ENCODE measurements around the gene SPRY4.
"Not testable (repeated sequence)": the region's sequence is repeated elsewhere in the genome, so short reads cannot be mapped to it uniquely, and the experiment has no call there.

Gene SPRY4

GRCh38 chr5:142314109-142314508 is 10.7 kb downstream of the SPRY4 start:
- DNase-seq, result no peak

- no peak for DNase-seq
Measured at GRCh38 chr5:142313682-142314081, 11.1 kb downstream of the SPRY4 start.

DNA sequence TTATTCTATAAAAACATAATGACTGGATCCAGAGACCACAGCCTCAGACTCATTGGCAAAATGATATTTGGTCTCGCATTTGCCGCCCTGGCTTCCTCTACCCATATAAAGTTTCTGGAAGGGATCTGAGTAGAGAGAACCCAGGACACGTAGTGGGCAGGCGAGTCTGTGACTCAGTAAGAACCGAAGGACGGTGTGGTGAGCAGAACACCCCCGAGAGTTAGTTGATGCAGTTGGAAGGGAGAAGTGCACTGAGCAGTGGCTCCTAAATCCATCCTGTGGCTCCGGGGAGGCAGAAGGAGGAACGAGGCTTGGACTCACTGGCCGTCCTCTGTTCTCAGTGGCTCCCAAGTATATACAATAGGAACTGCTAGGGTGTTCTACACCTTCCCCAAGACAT is 11.5 kb downstream of the SPRY4 start:
- no peak for DNase-seq

DNA sequence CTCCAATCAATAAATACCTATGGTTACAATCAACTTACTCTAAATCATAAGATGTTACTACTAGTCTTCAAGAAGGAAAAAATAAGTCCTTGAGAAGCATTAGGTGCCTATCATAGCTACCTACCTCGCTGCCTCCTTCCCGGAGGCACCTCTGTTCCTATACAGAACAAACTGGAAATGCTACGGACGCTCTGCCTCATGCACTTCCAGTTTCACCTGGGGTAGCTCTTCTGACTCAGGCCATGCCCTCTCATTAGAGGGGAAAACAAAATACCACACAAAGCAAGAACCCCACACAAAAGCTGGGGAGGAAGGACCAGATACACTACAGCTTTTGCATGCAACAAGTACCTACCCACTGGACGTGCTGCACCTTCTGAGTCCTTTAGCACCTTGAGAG is 12.4 kb downstream of the SPRY4 start:
- no peak for DNase-seq

DNA sequence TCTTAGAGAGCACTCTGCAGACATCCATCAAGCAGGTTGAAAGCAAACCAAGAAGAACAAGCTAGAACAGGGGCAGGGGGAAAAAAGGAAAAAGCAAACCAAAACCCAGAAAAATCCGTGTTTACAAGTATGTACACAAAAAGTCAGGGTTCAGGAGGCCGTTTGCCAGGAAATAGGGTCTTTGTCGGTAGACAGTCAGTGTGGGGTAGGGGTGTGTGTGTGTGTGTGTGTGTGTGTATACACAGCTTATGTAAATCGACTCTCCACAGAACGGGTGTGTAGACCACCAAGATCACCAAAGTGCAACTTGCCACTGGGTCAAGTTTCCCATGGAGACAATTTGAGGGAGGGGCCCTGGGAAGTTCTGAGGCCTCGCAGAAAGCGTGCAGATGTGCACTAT is 13.1 kb downstream of the SPRY4 start:
- DNase-seq, result no peak

GRCh38 chr5:142310803-142311202 is 14.0 kb downstream of the SPRY4 start:
- DNase-seq, result no peak

DNA sequence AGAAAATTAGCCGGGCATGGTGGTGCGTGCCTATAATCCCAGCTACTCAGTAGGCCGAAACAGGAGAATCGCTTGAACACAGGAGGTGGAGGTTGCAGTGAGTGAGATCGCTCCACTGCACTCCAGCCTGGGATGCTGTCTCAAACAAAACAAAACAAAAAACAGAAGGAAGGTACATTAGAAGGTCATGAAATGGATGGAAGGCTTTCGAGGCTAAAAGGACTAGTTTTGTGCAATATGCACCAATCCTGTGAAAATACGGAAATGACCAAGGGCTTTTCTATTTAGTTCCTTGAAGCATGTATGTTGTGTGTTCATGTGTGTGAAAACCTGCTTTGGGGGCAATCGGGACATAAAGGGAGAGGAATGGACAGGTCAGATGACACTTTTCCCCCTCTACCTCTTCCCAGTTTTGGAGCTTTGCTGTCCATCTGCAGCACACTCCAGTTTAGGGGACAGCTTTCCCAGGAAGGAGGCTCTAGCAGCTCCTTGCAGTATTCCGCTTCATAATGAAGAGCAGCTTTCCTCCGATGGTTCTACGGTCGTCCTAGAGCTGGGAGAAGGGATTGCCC is 15.0 kb downstream of the SPRY4 start:
- no peak for DNase-seq

- no peak for DNase-seq
Measured at GRCh38 chr5:142308358-142308757, 16.5 kb downstream of the SPRY4 start.

GRCh38 chr5:142307146-142307890 is 17.5 kb downstream of the SPRY4 start:
- no peak for DNase-seq

DNA sequence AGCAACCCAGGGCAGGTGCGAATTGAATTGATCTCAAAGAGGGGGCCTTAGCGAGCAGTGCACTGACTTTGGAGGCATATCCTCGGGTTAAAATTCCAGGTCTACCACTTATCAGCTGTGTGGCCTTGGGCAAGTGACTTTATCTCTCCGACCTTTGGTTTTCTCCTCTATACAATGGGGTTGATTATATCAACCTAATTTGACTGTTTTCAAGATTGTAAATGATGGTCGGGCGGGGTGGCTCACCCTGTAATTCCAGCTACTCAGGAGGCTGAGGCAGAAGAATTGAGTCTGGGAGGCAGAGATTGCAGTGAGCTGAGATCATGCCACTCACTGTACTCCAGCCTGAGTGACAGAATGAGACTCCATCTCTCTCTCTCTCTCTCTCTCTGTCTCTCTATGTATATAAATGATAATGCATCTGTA is 18.7 kb downstream of the SPRY4 start:
- no peak for DNase-seq

DNA sequence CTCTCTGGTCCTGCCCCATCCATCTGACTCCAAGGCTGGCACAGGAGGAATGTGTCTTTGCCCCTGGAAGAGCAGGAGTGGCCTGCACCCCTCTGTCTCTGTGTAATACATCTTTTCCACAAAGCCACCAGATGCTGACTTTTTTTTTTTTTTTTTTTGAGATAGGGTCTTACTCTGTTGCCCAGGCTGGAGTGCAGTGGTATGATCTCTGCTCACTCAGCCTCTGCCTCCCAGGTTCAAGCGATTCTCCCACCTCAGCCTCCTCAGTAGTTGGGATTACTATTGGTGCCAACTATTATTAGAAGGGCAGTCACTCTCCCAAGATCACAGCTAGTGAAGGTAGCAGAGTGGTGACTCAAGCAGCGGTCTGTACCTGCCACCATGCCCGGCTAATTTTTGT is 19.6 kb downstream of the SPRY4 start:
- no peak for DNase-seq

- DNase-seq, result no peak
Measured at GRCh38 chr5:142304013-142304701, 20.7 kb downstream of the SPRY4 start.

GRCh38 chr5:142303565-142303964 is 21.3 kb downstream of the SPRY4 start:
- no peak for DNase-seq

- DNase-seq, result no peak
Measured at GRCh38 chr5:142301540-142301939, 23.3 kb downstream of the SPRY4 start.

DNA sequence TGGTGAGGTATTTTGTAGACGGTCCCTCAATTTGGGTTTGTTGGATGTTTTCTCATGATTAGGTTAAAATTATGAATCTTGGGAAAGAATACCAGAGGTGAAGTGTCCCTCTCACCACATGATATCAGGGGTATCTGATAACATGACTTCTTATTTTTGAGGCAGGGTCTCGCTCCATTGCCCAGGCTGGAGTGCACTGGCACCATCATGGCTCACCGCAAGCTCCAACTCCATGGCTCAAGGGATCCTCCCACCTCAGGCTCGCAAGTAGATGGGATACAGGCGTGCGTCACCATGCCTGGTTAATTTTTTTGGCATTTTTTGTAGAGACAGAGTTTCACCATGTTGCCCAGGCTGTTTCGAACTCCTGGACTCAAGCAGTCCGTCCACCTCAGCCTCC is 24.1 kb downstream of the SPRY4 start:
- no peak for DNase-seq

DNA sequence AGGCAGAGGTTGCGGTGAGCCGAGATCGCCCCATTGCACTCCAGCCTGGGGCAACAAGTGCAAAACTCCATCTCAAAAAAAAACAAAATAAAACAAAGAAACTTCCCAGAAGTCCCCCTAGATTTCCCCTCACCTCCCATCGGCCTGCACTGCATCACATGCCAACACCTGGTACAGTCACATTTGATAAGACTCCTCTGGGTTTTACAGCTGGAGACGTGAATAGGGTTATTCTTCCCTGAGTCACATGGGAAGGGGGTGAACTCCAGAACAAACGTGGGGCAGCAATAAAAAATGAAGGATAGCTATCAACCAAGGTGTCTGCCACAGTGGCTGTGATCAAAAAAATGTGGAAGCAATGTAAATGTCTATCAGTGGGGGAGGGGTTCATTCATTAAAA is 26.0 kb downstream of the SPRY4 start:
- DNase-seq, result no peak

DNA sequence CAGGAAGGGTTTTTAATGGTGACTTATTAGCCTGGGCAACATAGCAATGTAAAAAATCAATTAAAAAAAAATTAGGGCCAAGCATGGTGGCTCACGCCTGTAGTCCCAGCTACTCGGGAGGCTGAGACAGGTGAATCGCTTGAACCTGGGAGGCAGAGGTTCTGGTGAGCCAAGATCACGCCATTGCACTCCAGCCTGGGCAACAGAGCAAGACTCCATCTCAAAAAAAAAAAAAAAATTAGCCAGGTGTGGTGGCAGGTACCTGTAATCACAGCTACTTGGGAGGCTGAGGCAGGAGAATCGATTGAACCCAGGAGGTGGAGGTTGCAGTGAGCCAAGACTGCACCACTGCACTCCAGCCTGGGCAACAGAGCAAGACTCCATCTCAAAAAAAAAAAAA is 27.0 kb downstream of the SPRY4 start:
- DNase-seq, result not testable (repeated sequence)

DNA sequence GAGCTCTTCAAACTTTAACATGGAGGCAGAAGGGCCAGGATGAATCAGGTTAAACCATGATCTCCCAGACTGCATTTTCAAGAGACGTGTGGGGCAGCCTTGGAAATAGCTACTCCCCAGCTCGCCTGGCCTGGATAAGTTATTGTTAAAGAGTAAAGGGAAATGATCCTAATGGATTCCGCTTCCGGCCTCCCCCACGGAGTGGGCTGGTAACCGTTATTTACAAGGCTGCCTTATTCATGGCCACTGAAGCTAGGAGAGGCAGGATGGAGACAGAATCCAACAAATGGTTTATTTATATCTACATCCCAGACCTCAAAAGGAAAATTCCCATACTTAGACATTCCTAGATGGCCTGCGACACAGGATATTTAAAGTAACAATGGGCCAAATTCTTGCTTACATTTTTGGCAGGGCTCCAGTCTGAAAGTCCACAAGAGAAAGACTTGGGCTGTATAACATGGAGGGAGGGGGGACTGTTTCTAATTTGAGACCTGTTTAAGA is 27.9 kb downstream of the SPRY4 start:
- no peak for DNase-seq

DNA sequence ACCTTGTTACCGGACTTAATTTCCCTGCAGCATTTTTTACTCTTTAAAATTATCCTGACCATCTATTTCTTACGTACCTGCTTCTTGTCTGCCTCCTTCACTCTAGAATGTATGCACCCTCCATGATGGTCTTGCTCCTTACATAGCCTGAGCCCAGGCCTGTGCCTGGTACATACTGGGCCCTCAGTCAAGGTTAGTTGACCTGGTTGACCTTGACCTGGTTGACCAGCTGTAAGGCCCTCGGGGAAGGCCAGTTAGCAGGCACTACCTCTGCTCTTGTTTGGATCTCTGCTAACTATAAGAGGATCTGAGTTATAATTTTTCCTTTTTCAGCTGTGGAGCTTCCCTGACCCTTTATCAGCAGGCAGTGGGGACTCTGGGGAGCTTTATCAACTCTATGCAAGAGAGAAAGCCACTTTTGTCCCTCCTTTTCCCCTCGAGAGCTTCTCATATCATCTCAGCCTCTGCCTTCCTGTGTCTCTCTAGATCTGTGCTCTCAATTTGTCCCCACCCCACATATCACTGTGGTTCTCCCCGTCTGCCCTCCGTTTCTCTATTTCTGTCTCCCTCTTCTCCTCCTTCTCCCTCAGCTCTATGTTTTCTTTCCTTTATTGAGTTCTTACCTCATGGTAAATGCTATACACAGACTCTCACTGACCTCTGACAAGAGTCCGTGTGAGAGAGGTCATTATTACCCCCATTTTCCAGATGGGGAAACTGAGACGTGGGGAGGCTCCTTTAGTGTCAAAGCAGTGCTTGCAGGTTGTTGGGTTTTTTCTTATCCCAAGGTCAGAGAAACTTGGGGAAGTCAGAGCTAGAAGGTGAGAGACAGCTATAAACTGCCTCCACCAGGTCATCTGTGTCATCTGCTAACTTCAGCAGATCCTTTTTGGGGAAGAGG is 28.6 kb downstream of the SPRY4 start:
- DNase-seq, result no peak

- no peak for DNase-seq
Measured at GRCh38 chr5:142295084-142295758, 29.6 kb downstream of the SPRY4 start.

GRCh38 chr5:142293486-142293885 is 31.3 kb downstream of the SPRY4 start:
- DNase-seq, result no peak

DNA sequence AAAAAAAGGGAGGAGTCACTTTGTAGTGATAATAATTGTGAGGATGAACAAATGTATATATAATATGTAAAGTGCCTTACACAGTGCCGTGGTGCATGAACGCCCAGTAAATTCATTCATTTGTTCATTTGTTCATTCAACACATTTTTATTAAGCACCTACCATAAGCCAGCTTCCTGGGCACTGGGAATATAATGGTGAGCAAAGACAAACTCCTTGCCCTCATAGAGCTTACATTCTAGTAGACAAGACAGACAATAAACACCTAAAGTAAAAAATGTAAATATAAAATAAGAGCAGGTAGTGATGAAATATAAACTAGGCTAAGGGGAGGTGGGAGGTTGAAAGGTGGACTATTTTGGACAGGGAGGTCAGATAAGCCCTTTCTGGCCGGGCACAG is 32.0 kb downstream of the SPRY4 start:
- DNase-seq, result no peak

Measured in SHP77 treated with DMSO at 0.1 percent for 48 hours (cell line).